Measurements from ENCODE around the gene CYP2E1. TPM values are rescaled to one million over a fixed set of nuclear protein-coding genes. Genes with fewer than 3 reads are reported as not detected.
"Not testable (repeated sequence)": the region's sequence is repeated elsewhere in the genome, so short reads cannot be mapped to it uniquely, and the experiment has no call there.

The CYP2E1 gene
- total RNA-seq, 1 experiment from 2014 or later = not detected

- H3K4me1 ChIP-seq (ENCODE audit: low read length); H3K27ac ChIP-seq (ENCODE audit: low read length); H4K20me1 ChIP-seq (ENCODE audit: insufficient read depth, low read depth, low read length); H2AFZ ChIP-seq (ENCODE audit: low read length); H3K9me2 ChIP-seq (replicated peaks; ENCODE audit: insufficient read depth, low read length); H3K4me3 ChIP-seq (ENCODE audit: low read length); H3K27me3 ChIP-seq (ENCODE audit: low read length); H3K79me2 ChIP-seq (ENCODE audit: low read length); H3K36me3 ChIP-seq (ENCODE audit: insufficient read depth, low read length); DNase-seq; H3K4me2 ChIP-seq (ENCODE audit: low read depth, low read length, poor library complexity, severe bottlenecking); H3K9ac ChIP-seq (ENCODE audit: low read length): not testable (repeated sequence)
- peaks cover 21% of the 10 kb centered on the region for H3K9me3 ChIP-seq (ENCODE audit: low read length)
Observed at GRCh38 chr10:133569801-133570200, 42.6 kb downstream of the CYP2E1 start.

- H3K9me2 ChIP-seq (replicated peaks; ENCODE audit: insufficient read depth, low read length); H4K20me1 ChIP-seq (ENCODE audit: insufficient read depth, low read depth, low read length); DNase-seq; H3K4me1 ChIP-seq (ENCODE audit: low read length); H3K79me2 ChIP-seq (ENCODE audit: low read length); H3K36me3 ChIP-seq (ENCODE audit: insufficient read depth, low read length); H3K4me2 ChIP-seq (ENCODE audit: low read depth, low read length, poor library complexity, severe bottlenecking); H3K4me3 ChIP-seq (ENCODE audit: low read length); H3K9ac ChIP-seq (ENCODE audit: low read length); H2AFZ ChIP-seq (ENCODE audit: low read length); H3K27ac ChIP-seq (ENCODE audit: low read length); H3K27me3 ChIP-seq (ENCODE audit: low read length): not testable (repeated sequence)
- peaks cover 12% of the 10 kb centered on the region for H3K9me3 ChIP-seq (ENCODE audit: low read length)
Observed at GRCh38 chr10:133572055-133572454, 44.9 kb downstream of the CYP2E1 start.

DNA sequence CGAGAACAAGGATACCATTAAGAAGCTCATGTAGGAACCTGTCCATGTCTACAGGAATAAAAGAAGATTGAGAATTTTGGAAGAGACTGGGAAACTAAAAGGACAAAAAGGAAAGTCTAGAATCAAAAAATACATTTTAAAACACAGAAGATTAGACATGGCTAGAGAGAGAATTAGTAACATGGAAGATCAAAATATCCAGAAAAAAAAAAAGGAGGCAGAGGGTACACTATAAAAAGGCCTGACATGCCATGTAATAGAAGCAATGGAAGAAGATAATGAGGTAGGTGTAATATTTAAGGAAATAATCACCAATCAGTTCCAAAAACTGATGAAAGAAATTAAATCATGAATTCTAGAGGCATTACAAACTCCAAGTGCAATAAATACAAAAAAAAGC is 46.3 kb downstream of the CYP2E1 start:
- not testable (repeated sequence) for H3K4me3 ChIP-seq (ENCODE audit: low read length); H3K4me2 ChIP-seq (ENCODE audit: low read depth, low read length, poor library complexity, severe bottlenecking); H3K79me2 ChIP-seq (ENCODE audit: low read length); H3K9ac ChIP-seq (ENCODE audit: low read length); H4K20me1 ChIP-seq (ENCODE audit: insufficient read depth, low read depth, low read length); H3K36me3 ChIP-seq (ENCODE audit: insufficient read depth, low read length); H3K9me3 ChIP-seq (ENCODE audit: low read length); H2AFZ ChIP-seq (ENCODE audit: low read length); H3K9me2 ChIP-seq (replicated peaks; ENCODE audit: insufficient read depth, low read length); H3K27me3 ChIP-seq (ENCODE audit: low read length); H3K4me1 ChIP-seq (ENCODE audit: low read length); H3K27ac ChIP-seq (ENCODE audit: low read length)
- DNase-seq = peak; percentile 44

DNA sequence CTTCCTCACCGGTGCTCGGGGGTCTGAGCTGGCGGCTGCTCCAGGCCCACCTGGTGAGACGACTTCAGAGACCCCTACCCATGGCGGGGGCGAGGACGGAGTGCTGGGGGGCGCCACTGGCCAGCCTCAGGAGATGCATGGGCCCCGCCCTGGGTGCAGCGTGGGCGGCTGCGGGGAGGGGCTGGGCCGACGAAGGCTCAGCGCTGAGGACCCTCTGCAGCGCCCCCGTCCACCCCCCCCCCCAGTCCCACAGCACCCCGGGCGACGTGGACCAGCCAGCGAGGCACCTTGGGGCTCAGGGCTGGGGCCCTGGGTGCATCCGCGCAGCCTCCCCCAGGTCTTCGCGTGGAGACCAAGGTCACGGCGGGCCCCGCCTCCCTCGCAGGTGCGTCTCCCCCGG is 49.9 kb downstream of the CYP2E1 start:
- not testable (repeated sequence) for DNase-seq; H3K9ac ChIP-seq (ENCODE audit: low read length); H3K4me3 ChIP-seq (ENCODE audit: low read length); H3K9me3 ChIP-seq (ENCODE audit: low read length); H3K4me1 ChIP-seq (ENCODE audit: low read length); H2AFZ ChIP-seq (ENCODE audit: low read length); H3K36me3 ChIP-seq (ENCODE audit: insufficient read depth, low read length); H3K9me2 ChIP-seq (replicated peaks; ENCODE audit: insufficient read depth, low read length); H4K20me1 ChIP-seq (ENCODE audit: insufficient read depth, low read depth, low read length); H3K27me3 ChIP-seq (ENCODE audit: low read length); H3K27ac ChIP-seq (ENCODE audit: low read length); H3K4me2 ChIP-seq (ENCODE audit: low read depth, low read length, poor library complexity, severe bottlenecking); H3K79me2 ChIP-seq (ENCODE audit: low read length)

Other genes starting within 250 kb of the CYP2E1 start
- 21.4 and 29.5 TPM in 2 replicates for gene TUBGCP2, start 218.5 kb upstream of the CYP2E1 start, total RNA-seq (2014; rRNA removed; shearing (Covaris generic); ENCODE audit: low replicate concordance)
- gene ZNF511, start 218.4 kb upstream of the CYP2E1 start, total RNA-seq (2014; rRNA removed; shearing (Covaris generic); ENCODE audit: low replicate concordance) = 14.0 and 38.6 TPM in 2 replicates
- not detected in 2 replicates for gene CALY, start 190.5 kb upstream of the CYP2E1 start, total RNA-seq (2014; rRNA removed; shearing (Covaris generic); ENCODE audit: low replicate concordance)
- gene PRAP1, start 180.0 kb upstream of the CYP2E1 start, total RNA-seq (2014; rRNA removed; shearing (Covaris generic); ENCODE audit: low replicate concordance) = not detected in 2 replicates
- 0.97 and 1.5 TPM in 2 replicates for gene FUOM, start 169.3 kb upstream of the CYP2E1 start, total RNA-seq (2014; rRNA removed; shearing (Covaris generic); ENCODE audit: low replicate concordance)
- 37.3 and 71.9 TPM in 2 replicates for gene ECHS1, start 154.0 kb upstream of the CYP2E1 start, total RNA-seq (2014; rRNA removed; shearing (Covaris generic); ENCODE audit: low replicate concordance)
- 1.6 TPM in 1 of 2 replicates, not detected in the other for gene PAOX, start 148.1 kb upstream of the CYP2E1 start, total RNA-seq (2014; rRNA removed; shearing (Covaris generic); ENCODE audit: low replicate concordance)
- 26.9 and 33.6 TPM in 2 replicates for gene MTG1, start 133.2 kb upstream of the CYP2E1 start, total RNA-seq (2014; rRNA removed; shearing (Covaris generic); ENCODE audit: low replicate concordance)
- not detected in 2 replicates for gene SPRN, start 102.7 kb upstream of the CYP2E1 start, total RNA-seq (2014; rRNA removed; shearing (Covaris generic); ENCODE audit: low replicate concordance)
- 6.9 and 7.0 TPM in 2 replicates for gene SCART1, start 73.4 kb upstream of the CYP2E1 start, total RNA-seq (2014; rRNA removed; shearing (Covaris generic); ENCODE audit: low replicate concordance)
- gene SYCE1, start 38.2 kb downstream of the CYP2E1 start, total RNA-seq (2014; rRNA removed; shearing (Covaris generic); ENCODE audit: low replicate concordance) = not detected in 2 replicates
- gene FRG2B, start 99.4 kb downstream of the CYP2E1 start, total RNA-seq (2014; rRNA removed; shearing (Covaris generic); ENCODE audit: low replicate concordance) = not detected in 2 replicates

All from Karpas-422 (cell line).